ENCODE measurements around the gene ATM.

GRCh38 chr11:108370990-108371389, 148.1 kb downstream of the ATM start:
- TF ChIP-seq ZNF8 (CRISPR knock-in tag; IDR thresholded peaks at IDR 0.05) (no peak), TOX (CRISPR knock-in tag; IDR thresholded peaks at IDR 0.05; ENCODE audit: borderline replicate concordance) (no peak), ZNF565 (CRISPR knock-in tag; conservative IDR thresholded peaks at IDR 0.05; ENCODE audit: low read depth) (no peak), GLIS3 (CRISPR knock-in tag; IDR thresholded peaks at IDR 0.05) (no peak), ARNTL (CRISPR knock-in tag; IDR thresholded peaks at IDR 0.05; ENCODE audit: borderline replicate concordance, low read depth) (no peak), PATZ1 (CRISPR knock-in tag; IDR thresholded peaks at IDR 0.05; ENCODE audit: borderline replicate concordance) (no peak), SNAI2 (CRISPR knock-in tag; IDR thresholded peaks at IDR 0.05) (no peak), ESRRG (CRISPR knock-in tag; IDR thresholded peaks at IDR 0.05) (no peak), ZNF70 (CRISPR knock-in tag; IDR thresholded peaks at IDR 0.05) (no peak), ZFP30 (CRISPR knock-in tag; IDR thresholded peaks at IDR 0.05) (no peak), ISL1 (CRISPR knock-in tag; IDR thresholded peaks at IDR 0.05) (no peak), BACH2 (CRISPR knock-in tag; IDR thresholded peaks at IDR 0.05; ENCODE audit: borderline replicate concordance) (no peak), OSR1 (CRISPR knock-in tag; IDR thresholded peaks at IDR 0.05) (no peak)
- TF ChIP-seq, protein P1, sequence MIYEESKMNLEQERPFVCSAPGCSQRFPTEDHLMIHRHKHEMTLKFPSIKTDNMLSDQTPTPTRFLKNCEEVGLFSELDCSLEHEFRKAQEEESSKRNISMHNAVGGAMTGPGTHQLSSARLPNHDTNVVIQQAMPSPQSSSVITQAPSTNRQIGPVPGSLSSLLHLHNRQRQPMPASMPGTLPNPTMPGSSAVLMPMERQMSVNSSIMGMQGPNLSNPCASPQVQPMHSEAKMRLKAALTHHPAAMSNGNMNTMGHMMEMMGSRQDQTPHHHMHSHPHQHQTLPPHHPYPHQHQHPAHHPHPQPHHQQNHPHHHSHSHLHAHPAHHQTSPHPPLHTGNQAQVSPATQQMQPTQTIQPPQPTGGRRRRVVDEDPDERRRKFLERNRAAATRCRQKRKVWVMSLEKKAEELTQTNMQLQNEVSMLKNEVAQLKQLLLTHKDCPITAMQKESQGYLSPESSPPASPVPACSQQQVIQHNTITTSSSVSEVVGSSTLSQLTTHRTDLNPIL (CRISPR knock-in tag; IDR thresholded peaks at IDR 0.05; ENCODE audit: low read depth) = no peak

All from SK-N-SH treated with all-trans-retinoic acid at 6 μM for 48 hours (cell line).